Adrenal gland (tissue), 5 donors: Measurements from ENCODE around the gene SAMD15.

Source experiments
- POLR2A ChIP-seq, 2 donors: fragments of 450-650 bp; IDR thresholded peaks; one replicate each; pipeline ENCODE4 v1.6.1; 2017; ENCODE audit warnings: antibody characterized with exemption in 2 of 2, mild to moderate bottlenecking in 2 of 2, moderate library complexity in 1 of 2
- TF ChIP-seq, protein P1 (sequence below), 6 experiments: fragments of 450-650 bp in 4 of 6; fragments of 200-600 bp in 2 of 6; sonication (generic) in 1 of 6; IDR thresholded peaks; 1 replicate in 5 of 6; 2 replicates in 1 of 6; pipeline versions ENCODE4 v1.5.1 to v1.8.0; 2016 to 2021; ENCODE audit warnings: antibody characterized with exemption in 6 of 6, mild to moderate bottlenecking in 2 of 6, moderate library complexity in 1 of 6
- donor health status: DM: no; HTN: no; CAD: no.

DNA sequence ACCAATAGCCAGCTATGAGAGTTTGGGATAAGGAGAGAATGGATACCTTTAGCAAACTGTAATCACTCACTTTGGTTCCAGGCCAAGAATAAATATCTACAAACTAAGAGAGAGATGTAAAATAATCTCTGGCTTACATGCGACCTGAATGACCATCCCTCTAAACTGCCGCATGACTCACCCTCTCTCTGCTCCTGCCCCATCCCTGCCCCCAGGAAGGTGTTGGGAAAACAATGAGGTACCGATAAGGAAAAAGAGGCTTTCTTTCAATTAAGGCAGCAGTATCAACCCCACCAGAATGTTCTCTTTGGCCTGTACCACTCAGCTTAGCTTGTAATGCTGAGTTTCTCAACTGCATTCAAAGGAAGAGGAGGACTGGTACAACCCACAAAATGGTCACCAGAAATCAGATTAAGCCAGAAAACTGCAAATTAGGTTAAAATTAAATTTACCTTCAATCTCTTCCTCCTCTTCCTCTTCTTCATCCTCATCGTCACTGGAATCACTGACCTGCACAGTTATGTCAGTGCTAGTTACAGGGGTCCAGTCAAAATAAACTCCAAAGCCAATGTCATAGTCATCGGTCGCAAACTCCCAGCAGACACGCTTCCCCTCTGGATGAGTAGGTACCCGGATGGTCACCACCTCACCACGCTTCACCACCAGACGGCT is 34.3 kb upstream of the SAMD15 start:
- TF ChIP-seq, protein P1, sequence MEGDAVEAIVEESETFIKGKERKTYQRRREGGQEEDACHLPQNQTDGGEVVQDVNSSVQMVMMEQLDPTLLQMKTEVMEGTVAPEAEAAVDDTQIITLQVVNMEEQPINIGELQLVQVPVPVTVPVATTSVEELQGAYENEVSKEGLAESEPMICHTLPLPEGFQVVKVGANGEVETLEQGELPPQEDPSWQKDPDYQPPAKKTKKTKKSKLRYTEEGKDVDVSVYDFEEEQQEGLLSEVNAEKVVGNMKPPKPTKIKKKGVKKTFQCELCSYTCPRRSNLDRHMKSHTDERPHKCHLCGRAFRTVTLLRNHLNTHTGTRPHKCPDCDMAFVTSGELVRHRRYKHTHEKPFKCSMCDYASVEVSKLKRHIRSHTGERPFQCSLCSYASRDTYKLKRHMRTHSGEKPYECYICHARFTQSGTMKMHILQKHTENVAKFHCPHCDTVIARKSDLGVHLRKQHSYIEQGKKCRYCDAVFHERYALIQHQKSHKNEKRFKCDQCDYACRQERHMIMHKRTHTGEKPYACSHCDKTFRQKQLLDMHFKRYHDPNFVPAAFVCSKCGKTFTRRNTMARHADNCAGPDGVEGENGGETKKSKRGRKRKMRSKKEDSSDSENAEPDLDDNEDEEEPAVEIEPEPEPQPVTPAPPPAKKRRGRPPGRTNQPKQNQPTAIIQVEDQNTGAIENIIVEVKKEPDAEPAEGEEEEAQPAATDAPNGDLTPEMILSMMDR (IDR thresholded peaks at IDR 0.05): no peak
- no peak for TF ChIP-seq POLR2A (IDR thresholded peaks at IDR 0.05)
